ENCODE measurements around the gene C6orf120. TPM values are rescaled to one million over a fixed set of nuclear protein-coding genes. Genes with fewer than 3 reads are reported as not detected.

C6orf120 gene
- total and polyA plus RNA-seq, 8 donors: 1.8 to 62.6 (median 11.7) TPM

GRCh38 chr6:169746556-169746955, 44.6 kb downstream of the C6orf120 start:
- Histone ChIP-seq H3K9me3 (peaks cover 0 to 4% (median 0%) of the 10 kb centered on the region in 4 donors), H3K4me1 (peaks cover 6 to 18% (median 11%) of the 10 kb centered on the region in 4 donors), H3K36me3 (no peaks in the 10 kb centered on the region), H3K4me3 (no peak overlapping the region), H3K27ac (no peak overlapping the region), H3K27me3 (no peaks in the 10 kb centered on the region)
- intact Hi-C loops (cut with DNase I; ENCODE audit: low total_unique reads): no loop called here
- WGBS, 5 donors: 84 to 95% (median 92%) methylated on average over 1 of the region's 1 CpG
- DNase-seq: no peak
- TF ChIP-seq CTCF (IDR thresholded peaks at IDR 0.05): no peak
- TF ChIP-seq EP300 (IDR thresholded peaks at IDR 0.05): no peak
- TF ChIP-seq POLR2AphosphoS5 (IDR thresholded peaks at IDR 0.05): no peak
- no peak for TF ChIP-seq POLR2A (IDR thresholded peaks at IDR 0.05)

GRCh38 chr6:169751242-169752073, 49.5 kb downstream of the C6orf120 start, which contains the start of the genes DYNLT2 and ERMARD:
Gene DYNLT2, minus strand, starts transcription at chr6:169751572. Its CDS starts 114 bp downstream, at chr6:169751458.
Gene ERMARD, plus strand, starts transcription at chr6:169751622. Its CDS starts 36 bp downstream, at chr6:169751658.
- peaks cover 0 to 7% (median under 1%) of the 10 kb centered on the region in 4 donors for H3K36me3 ChIP-seq
- peaks cover 11 to 32% (median 22%) of the 10 kb centered on the region in 4 donors for H3K4me1 ChIP-seq
- H3K4me3 ChIP-seq: peak within 1 kb of the TSS; percentile 54 to 90 (median 81)
- H3K27me3 ChIP-seq: no peaks in the 10 kb centered on the region
- 0% methylated on average over 53 to 90 of the region's 90 CpGs for WGBS, 5 donors
- TF ChIP-seq EP300 (IDR thresholded peaks at IDR 0.05) (no peak), CTCF (IDR thresholded peaks at IDR 0.05) (peak in 5 of 7 experiments; percentile 2 to 43 (median 8)), POLR2AphosphoS5 (IDR thresholded peaks at IDR 0.05) (peak; percentile 94 to 99 (median 96)), POLR2A (IDR thresholded peaks at IDR 0.05) (peak in 1 of 4 donors; percentile 79)
- H3K27ac ChIP-seq: peak within 1 kb of the TSS; percentile 92 to 99 (median 97)
- no peaks in the 10 kb centered on the region for H3K9me3 ChIP-seq
- intact Hi-C loops (cut with DNase I; ENCODE audit: low total_unique reads): no loop called here
- peak; percentile 96 to 98 for DNase-seq

- Histone ChIP-seq H3K36me3 (peaks cover 0 to 14% (median 7%) of the 10 kb centered on the region in 4 donors), H3K4me3 (peak overlapping the region; percentile 54 to 90 (median 81)), H3K9me3 (no peaks in the 10 kb centered on the region), H3K4me1 (peaks cover 11 to 32% (median 22%) of the 10 kb centered on the region in 4 donors), H3K27ac (peak overlapping the region; percentile 92 to 99 (median 97)), H3K27me3 (no peaks in the 10 kb centered on the region)
- no peak for TF ChIP-seq CTCF (IDR thresholded peaks at IDR 0.05)
- no peak for TF ChIP-seq EP300 (IDR thresholded peaks at IDR 0.05)
- no peak for TF ChIP-seq POLR2AphosphoS5 (IDR thresholded peaks at IDR 0.05)
- no peak for TF ChIP-seq POLR2A (IDR thresholded peaks at IDR 0.05)
- 5 to 12% (median 6%) methylated on average over 19 of the region's 19 CpGs for WGBS, 5 donors
- intact Hi-C loops (cut with DNase I; ENCODE audit: low total_unique reads): no loop called here
- DNase-seq: no peak
These were observed 50.2 kb downstream of the C6orf120 start for GRCh38 chr6:169752074-169752623.

Other genes with a start within 250 kb of the C6orf120 start
- 100 to 1,000 TPM in 1 of 5 donors, 10 to 100 TPM in 4; 30.4 to 271 (median 53.1) TPM for gene WDR27, start 97 bp upstream of the C6orf120 start, total RNA-seq
- 10 to 100 TPM in 1 of 3 donors, 1 to 10 TPM in 2; 4.9 to 22.8 (median 5.5) TPM for gene WDR27, start 97 bp upstream of the C6orf120 start, polyA plus RNA-seq
- gene PHF10, start 22.4 kb downstream of the C6orf120 start, total RNA-seq: 100 to 1,000 TPM in 1 of 5 donors, 10 to 100 TPM in 4; 10.4 to 115 (median 49.6) TPM
- gene PHF10, start 22.4 kb downstream of the C6orf120 start, polyA plus RNA-seq: 10 to 100 TPM; 30.5 to 43.2 (median 31.9) TPM
- gene DYNLT2, start 49.4 kb downstream of the C6orf120 start, total RNA-seq: 1 to 10 TPM in 3 of 5 donors, not detected in 2; 1.6 to 5.3 (median 2.0) TPM
- 1 to 10 TPM in 1 of 3 donors, under 1 TPM in 2; 0.46 to 3.2 (median 1.00) TPM for gene DYNLT2, start 49.4 kb downstream of the C6orf120 start, polyA plus RNA-seq
- gene ERMARD, start 49.5 kb downstream of the C6orf120 start, total RNA-seq: 10 to 100 TPM in 3 of 5 donors, 1 to 10 TPM in 2; 4.1 to 84.5 (median 13.8) TPM
- 10 to 100 TPM; 19.8 to 41.9 (median 21.8) TPM for gene ERMARD, start 49.5 kb downstream of the C6orf120 start, polyA plus RNA-seq